ENCODE data around the gene SND1.

GRCh38 chr7:128014811-128015210 is 362.8 kb downstream of the SND1 start:
- TF ChIP-seq MAX (IDR thresholded peaks at IDR 0.05; ENCODE audit: insufficient read depth, insufficient read length): no peak
- no peak for TF ChIP-seq EZH2 (IDR thresholded peaks at IDR 0.05; ENCODE audit: borderline replicate concordance, low read depth, low read length, severe bottlenecking)
- TF ChIP-seq MYC (IDR thresholded peaks at IDR 0.05; ENCODE audit: low read depth, low read length): no peak
- no peak for TF ChIP-seq POLR2A (IDR thresholded peaks at IDR 0.05; ENCODE audit: low read depth, low read length)
- no peak for TF ChIP-seq CTCF (IDR thresholded peaks at IDR 0.05; ENCODE audit: extremely low read depth in 1 of 2, insufficient read depth in 1 of 2, low read depth in 1 of 2, low read length in 2 of 2)
- TF ChIP-seq POLR2AphosphoS5 (IDR thresholded peaks at IDR 0.05; ENCODE audit: insufficient read depth, low read depth, low read length): no peak

Data from endothelial cell of umbilical vein (primary cell).